Osteoblast (primary cell): ENCODE measurements around the gene ABCA12. TPM values are rescaled to one million over a fixed set of nuclear protein-coding genes. Genes with fewer than 3 reads are reported as not detected.

ENCODE experiments used
- DNase-seq: peaks from one replicate; pipeline ENCODE4 v3.0.0; 2011; ENCODE audit warnings: low spot score, mixed read lengths; ENCODE audit not compliant: insufficient read length; ENCODE audit errors: missing footprints
- H2AFZ ChIP-seq: 2 replicates; pipeline ENCODE4 v1.6.0; 2011; ENCODE audit warnings: mild to moderate bottlenecking, low read length
- H3K27ac ChIP-seq: 2 replicates; pipeline ENCODE4 v1.5.1; 2011; ENCODE audit warnings: mild to moderate bottlenecking, low read depth, low read length, moderate library complexity
- H3K27me3 ChIP-seq: 2 replicates; pipeline ENCODE4 v1.6.0; 2012; ENCODE audit warnings: mild to moderate bottlenecking, control low read depth, inconsistent platforms, low read length, moderate library complexity; ENCODE audit not compliant: insufficient read depth
- H3K36me3 ChIP-seq: 2 replicates; pipeline ENCODE4 v1.5.1; 2011; ENCODE audit warnings: mild to moderate bottlenecking, low read length, control low read depth, moderate library complexity; ENCODE audit not compliant: insufficient read depth
- H3K4me1 ChIP-seq: 2 replicates; pipeline ENCODE4 v1.5.1; 2011; ENCODE audit warnings: mild to moderate bottlenecking, low read length, control low read depth, moderate library complexity; ENCODE audit not compliant: insufficient read depth
- H3K4me2 ChIP-seq: 2 replicates; pipeline ENCODE4 v1.6.0; 2011; ENCODE audit warnings: mild to moderate bottlenecking, low read length; ENCODE audit not compliant: insufficient read depth
- H3K4me3 ChIP-seq: fragments of 200-600 bp; sonication (generic); 3 replicates; pipeline ENCODE4 v1.5.1; 2012; ENCODE audit warnings: mild to moderate bottlenecking, low read length, inconsistent platforms; ENCODE audit not compliant: insufficient read depth
- H3K79me2 ChIP-seq: 2 replicates; pipeline ENCODE4 v1.6.0; 2012; ENCODE audit warnings: mild to moderate bottlenecking, low read length, control low read depth, inconsistent platforms; ENCODE audit not compliant: insufficient read depth
- H3K9me3 ChIP-seq: 2 replicates; pipeline ENCODE4 v1.5.1; 2011; ENCODE audit warnings: low read depth, low read length, control low read depth
- H4K20me1 ChIP-seq: 2 replicates; pipeline ENCODE4 v1.6.0; 2012; ENCODE audit warnings: mild to moderate bottlenecking, low read length, control low read depth; ENCODE audit not compliant: insufficient read depth
- total RNA-seq: library from RNA; depleted of rRNA; stranded (reverse); fragments of >200 nt; gene quantifications from 2 replicates; pipeline ENCODE4 v1.2.3, GENCODE V29; 2012
- TF ChIP-seq, protein P1 (sequence below): IDR thresholded peaks from 2 replicates; pipeline ENCODE4 v1.5.1; 2011; ENCODE audit warnings: mild to moderate bottlenecking, low read depth, low read length, moderate library complexity; ENCODE audit errors: extremely low read depth

Gene ABCA12
- total RNA-seq, 1 donor: under 0.01 TPM

DNA sequence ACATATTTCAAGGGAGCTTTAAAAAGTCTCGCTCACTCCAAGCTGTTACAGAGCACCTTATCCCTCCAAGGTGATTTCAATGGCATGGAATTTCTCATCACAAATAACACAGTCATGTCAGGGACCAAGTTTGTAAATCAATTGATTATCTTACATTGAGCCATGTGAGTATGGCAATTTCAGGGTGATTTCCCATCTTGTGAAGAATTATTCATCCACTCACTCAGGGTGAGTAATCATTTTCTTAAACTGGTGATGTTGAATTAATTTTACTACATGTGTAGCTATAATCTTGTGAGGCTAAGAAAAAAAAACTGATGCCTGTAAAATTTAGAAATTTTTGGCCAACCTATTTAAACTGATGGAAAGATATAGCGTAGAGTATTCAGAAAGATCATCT, 3.3 kb upstream of the ABCA12 start:
- Histone ChIP-seq H3K4me3 (no peak overlapping the region), H3K4me2 (no peak overlapping the region), H3K27ac (no peak overlapping the region), H3K27me3 (peaks cover 5% of the 10 kb centered on the region), H2AFZ (no peak overlapping the region), H3K4me1 (peaks cover 15% of the 10 kb centered on the region), H3K9me3 (no peaks in the 10 kb centered on the region), H3K79me2 (no peaks in the 10 kb centered on the region), H4K20me1 (no peaks in the 10 kb centered on the region), H3K36me3 (no peaks in the 10 kb centered on the region)
- TF ChIP-seq, protein P1, sequence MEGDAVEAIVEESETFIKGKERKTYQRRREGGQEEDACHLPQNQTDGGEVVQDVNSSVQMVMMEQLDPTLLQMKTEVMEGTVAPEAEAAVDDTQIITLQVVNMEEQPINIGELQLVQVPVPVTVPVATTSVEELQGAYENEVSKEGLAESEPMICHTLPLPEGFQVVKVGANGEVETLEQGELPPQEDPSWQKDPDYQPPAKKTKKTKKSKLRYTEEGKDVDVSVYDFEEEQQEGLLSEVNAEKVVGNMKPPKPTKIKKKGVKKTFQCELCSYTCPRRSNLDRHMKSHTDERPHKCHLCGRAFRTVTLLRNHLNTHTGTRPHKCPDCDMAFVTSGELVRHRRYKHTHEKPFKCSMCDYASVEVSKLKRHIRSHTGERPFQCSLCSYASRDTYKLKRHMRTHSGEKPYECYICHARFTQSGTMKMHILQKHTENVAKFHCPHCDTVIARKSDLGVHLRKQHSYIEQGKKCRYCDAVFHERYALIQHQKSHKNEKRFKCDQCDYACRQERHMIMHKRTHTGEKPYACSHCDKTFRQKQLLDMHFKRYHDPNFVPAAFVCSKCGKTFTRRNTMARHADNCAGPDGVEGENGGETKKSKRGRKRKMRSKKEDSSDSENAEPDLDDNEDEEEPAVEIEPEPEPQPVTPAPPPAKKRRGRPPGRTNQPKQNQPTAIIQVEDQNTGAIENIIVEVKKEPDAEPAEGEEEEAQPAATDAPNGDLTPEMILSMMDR: no peak
- no peak for DNase-seq

DNA sequence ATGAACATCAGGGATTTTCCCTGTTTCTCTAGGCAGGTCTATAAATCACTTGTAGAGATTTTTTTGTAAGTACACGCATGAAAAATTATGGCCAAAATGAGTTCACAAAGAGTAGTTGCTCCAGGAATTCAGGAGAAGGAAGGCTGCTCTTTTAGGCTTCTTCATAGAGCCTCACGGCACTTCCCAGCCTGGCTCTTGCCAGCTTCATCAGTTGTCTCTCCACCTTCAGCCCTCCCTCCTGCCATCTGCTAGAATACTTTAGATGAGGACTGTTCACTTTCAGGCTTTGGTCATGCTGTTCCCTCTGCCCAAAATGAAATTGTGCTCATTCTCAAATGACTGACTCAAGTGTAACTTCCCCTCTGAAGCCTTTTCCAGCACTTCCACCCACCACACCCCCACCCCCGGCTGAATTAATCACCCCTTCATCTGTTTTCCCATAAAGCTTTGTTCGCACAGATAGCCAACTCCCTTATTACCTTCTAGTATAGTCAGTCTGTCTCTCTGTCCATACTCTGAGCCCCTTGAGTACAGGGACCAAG, 1.8 kb upstream of the ABCA12 start:
- no peak for DNase-seq
- peaks cover 17% of the 10 kb centered on the region for H3K4me1 ChIP-seq

DNA sequence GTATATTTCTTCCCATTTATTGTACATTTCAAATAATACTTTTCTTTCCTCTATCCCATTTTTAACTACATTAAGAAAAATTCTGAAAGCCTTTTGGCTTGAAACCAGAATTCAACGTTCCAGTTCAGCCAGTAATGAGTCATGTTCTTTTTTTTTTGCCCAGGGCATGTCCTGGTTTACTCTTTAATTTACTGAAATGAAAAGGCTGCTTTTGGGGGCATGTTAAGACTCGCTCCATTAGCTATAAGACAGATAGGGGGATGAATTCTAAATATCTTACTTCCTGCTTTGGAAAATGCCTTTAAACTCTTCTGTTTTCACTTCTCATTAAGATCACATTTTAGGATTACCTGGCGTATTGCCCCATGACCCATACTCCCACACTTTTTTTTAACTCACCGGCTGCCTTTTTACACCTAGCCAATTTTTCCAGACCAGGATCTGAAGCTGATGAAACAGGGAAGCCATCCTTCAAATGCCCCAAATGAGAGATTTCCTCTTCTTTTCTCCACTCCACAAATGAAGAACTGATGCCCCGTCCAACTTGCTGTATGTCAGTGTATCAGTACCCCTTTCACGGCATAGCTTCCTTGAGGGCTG, 585 bp downstream of the ABCA12 start:
- peaks cover 17% of the 10 kb centered on the region for H3K4me1 ChIP-seq
- no peaks in the 10 kb centered on the region for H3K36me3 ChIP-seq
- H3K4me3 ChIP-seq: no peak overlapping the region
- H3K79me2 ChIP-seq: no peaks in the 10 kb centered on the region
- TF ChIP-seq, protein P1: no peak
- no peak for DNase-seq
- H3K4me2 ChIP-seq: peak overlapping the region; percentile 39
- H3K27ac ChIP-seq: no peak overlapping the region
- peaks cover 5% of the 10 kb centered on the region for H3K27me3 ChIP-seq
- peak overlapping the region; percentile 14 for H2AFZ ChIP-seq
- H3K9me3 ChIP-seq: no peaks in the 10 kb centered on the region
- H4K20me1 ChIP-seq: no peaks in the 10 kb centered on the region

More for the DNA sequence above, 1.8 kb upstream of the ABCA12 start:
- Histone ChIP-seq H3K79me2 (no peaks in the 10 kb centered on the region), H3K9me3 (no peaks in the 10 kb centered on the region), H3K4me3 (no peak overlapping the region), H4K20me1 (no peaks in the 10 kb centered on the region), H3K27me3 (peaks cover 5% of the 10 kb centered on the region), H3K36me3 (no peaks in the 10 kb centered on the region), H3K27ac (no peak overlapping the region), H2AFZ (no peak overlapping the region), H3K4me2 (no peak overlapping the region)
- TF ChIP-seq, protein P1: no peak

DNA sequence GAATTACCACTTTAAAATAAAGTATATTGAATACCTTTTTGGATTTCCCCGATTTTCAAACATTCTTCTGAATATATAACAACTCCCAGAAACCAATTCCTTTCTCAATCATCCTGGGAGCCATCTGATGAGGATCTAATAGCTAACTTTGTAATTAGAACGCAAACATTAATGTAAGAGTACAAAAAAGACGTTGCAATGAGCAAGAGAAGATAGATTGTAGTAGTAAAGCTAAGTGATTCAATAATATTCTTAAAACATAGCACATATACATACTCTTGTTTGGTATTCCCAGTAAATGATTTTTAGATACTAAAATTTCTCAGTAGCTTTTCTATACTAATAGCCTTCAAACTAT, 1.1 kb downstream of the ABCA12 start:
- Histone ChIP-seq H2AFZ (no peak overlapping the region), H3K4me3 (no peak overlapping the region), H3K36me3 (no peaks in the 10 kb centered on the region), H3K79me2 (no peaks in the 10 kb centered on the region), H3K9me3 (no peaks in the 10 kb centered on the region), H3K27me3 (peaks cover 5% of the 10 kb centered on the region), H4K20me1 (no peaks in the 10 kb centered on the region), H3K27ac (no peak overlapping the region), H3K4me1 (peaks cover 17% of the 10 kb centered on the region), H3K4me2 (peak overlapping the region; percentile 39)
- no peak for DNase-seq
- TF ChIP-seq, protein P1: no peak
